CD14-positive monocyte (primary cell): ENCODE results near the gene MACC1. TPM values are rescaled to one million over a fixed set of nuclear protein-coding genes. Genes with fewer than 3 reads are reported as not detected.

Experiments used
- DNase-seq, 3 donors: peaks; one replicate each; pipeline ENCODE4 v3.0.0-alpha.2; 2011 to 2022
- H2AFZ ChIP-seq: 2 replicates; pipeline ENCODE4 v1.6.0; 2012; ENCODE audit warnings: mild to moderate bottlenecking, low read depth, low read length, inconsistent platforms; ENCODE audit not compliant: insufficient read depth, poor library complexity, severe bottlenecking
- H3K27ac ChIP-seq, 2 donors: 1 replicate in 1 of 2; 2 replicates in 1 of 2; pipeline ENCODE4 v1.5.1; 2012 to 2013; ENCODE audit warnings: low read length in 2 of 2, control low read depth in 1 of 2, inconsistent platforms in 1 of 2, low read depth in 1 of 2, mild to moderate bottlenecking in 1 of 2
- H3K27me3 ChIP-seq, 2 donors: one replicate each; pipeline versions ENCODE4 v1.6.0 to v1.6.1; 2011 to 2013; ENCODE audit warnings: low read length in 2 of 2; ENCODE audit not compliant: control insufficient read depth in 2 of 2, insufficient read depth in 2 of 2
- H3K36me3 ChIP-seq, 2 donors: replicated peaks in 1 of 2; 1 replicate in 1 of 2; 2 replicates in 1 of 2; pipeline versions ENCODE4 v1.5.1 to v1.6.1; 2012 to 2013; ENCODE audit warnings: low read length in 2 of 2, control low read depth in 1 of 2, inconsistent platforms in 1 of 2, mild to moderate bottlenecking in 1 of 2; ENCODE audit not compliant: insufficient read depth in 2 of 2, control insufficient read depth in 1 of 2
- H3K4me1 ChIP-seq, 2 donors: 1 replicate in 1 of 2; 2 replicates in 1 of 2; pipeline versions ENCODE4 v1.5.1 to v1.6.1; 2012 to 2013; ENCODE audit warnings: low read length in 2 of 2, control low read depth in 1 of 2, inconsistent platforms in 1 of 2, mild to moderate bottlenecking in 1 of 2, moderate library complexity in 1 of 2; ENCODE audit not compliant: insufficient read depth in 2 of 2, control insufficient read depth in 1 of 2
- H3K4me2 ChIP-seq: replicated peaks from 2 replicates; pipeline ENCODE3; 2012; ENCODE audit warnings: low read length, moderate library complexity, mild to moderate bottlenecking; ENCODE audit not compliant: poor library complexity, severe bottlenecking; ENCODE audit errors: extremely low read depth
- H3K4me3 ChIP-seq, 3 experiments: fragments of 200-600 bp in 1 of 3; sonication (generic) in 1 of 3; replicated peaks in 1 of 3; 1 replicate in 2 of 3; 2 replicates in 1 of 3; pipeline ENCODE4 v1.5.1; 2011 to 2013; ENCODE audit warnings: low read length in 3 of 3, mild to moderate bottlenecking in 3 of 3, control low read depth in 2 of 3, low read depth in 2 of 3, inconsistent platforms in 1 of 3, moderate library complexity in 1 of 3
- H3K79me2 ChIP-seq: 2 replicates; pipeline ENCODE4 v1.6.0; 2012; ENCODE audit warnings: mild to moderate bottlenecking, control low read depth, inconsistent platforms, low read length, moderate library complexity; ENCODE audit not compliant: insufficient read depth
- H3K9ac ChIP-seq: 2 replicates; pipeline ENCODE4 v1.6.0; 2017; ENCODE audit warnings: low read length, mild to moderate bottlenecking; ENCODE audit not compliant: insufficient read depth, poor library complexity, severe bottlenecking
- H3K9me3 ChIP-seq, 2 donors: replicated peaks in 1 of 2; 1 replicate in 1 of 2; 2 replicates in 1 of 2; pipeline versions ENCODE4 v1.5.1 to v1.6.1; 2012 to 2013; ENCODE audit warnings: low read length in 2 of 2, control low read depth in 1 of 2; ENCODE audit not compliant: control insufficient read depth in 1 of 2, insufficient read depth in 1 of 2
- H4K20me1 ChIP-seq: 2 replicates; pipeline ENCODE4 v1.6.0; 2012; ENCODE audit warnings: mild to moderate bottlenecking, low read length, control low read depth, moderate library complexity; ENCODE audit not compliant: insufficient read depth
- H3K27ac Mint-ChIP-seq, 7 donors: one replicate each; pipeline ENCODE4 v1.8.0; 2020; ENCODE audit warnings: mild to moderate bottlenecking in 7 of 7, mixed read lengths in 7 of 7, moderate library complexity in 6 of 7, inconsistent platforms in 2 of 7
- H3K27me3 Mint-ChIP-seq, 3 donors: one replicate each; pipeline ENCODE4 v1.8.0; 2021 to 2022; ENCODE audit warnings: low read depth in 3 of 3, mild to moderate bottlenecking in 3 of 3, mixed read lengths in 3 of 3, moderate library complexity in 3 of 3, inconsistent platforms in 1 of 3
- H3K36me3 Mint-ChIP-seq, 2 donors: one replicate each; pipeline ENCODE4 v1.8.0; 2020; ENCODE audit warnings: mixed read lengths in 2 of 2, inconsistent platforms in 1 of 2, mild to moderate bottlenecking in 1 of 2
- H3K4me1 Mint-ChIP-seq: one replicate; pipeline ENCODE4 v1.8.0; 2020; ENCODE audit warnings: mild to moderate bottlenecking, mixed read lengths
- H3K4me3 Mint-ChIP-seq, 2 donors: one replicate each; pipeline ENCODE4 v1.8.0; 2020; ENCODE audit warnings: mild to moderate bottlenecking in 2 of 2, mixed read lengths in 2 of 2, moderate library complexity in 1 of 2
- H3K9me3 Mint-ChIP-seq, 7 donors: one replicate each; pipeline ENCODE4 v1.8.0; 2020 to 2022; ENCODE audit warnings: mixed read lengths in 7 of 7, mild to moderate bottlenecking in 6 of 7, moderate library complexity in 6 of 7, inconsistent platforms in 2 of 7
- CTCF ChIP-seq: fragments of 200-600 bp; IDR thresholded peaks from one replicate; pipeline ENCODE4 v1.8.0; 2022; ENCODE audit warnings: antibody characterized with exemption, mild to moderate bottlenecking
- WGBS: methylation state at CpG from one replicate; pipeline ENCODE4 v1.1.5; 2013; ENCODE audit warnings: missing lambda C conversion rate; ENCODE audit not compliant: insufficient coverage; 5-methylcytosine and 5-hydroxymethylcytosine counted together
- intact Hi-C, 2 donors: fragments of 100-400 bp; cut with micrococcal nuclease; formaldehyde crosslinking; loops; one replicate each; pipeline versions ENCODE4 v1.15.0 to v1.15.1; 2023
- polyA plus RNA-seq, 3 donors: library from polyadenylated mRNA; depleted of rRNA in 1 of 3; unstranded in 2 of 3; stranded (reverse) in 1 of 3; fragments of 300-500 nt in 2 of 3; fragments of >200 nt in 1 of 3; fragmentation: Illumina TruSeq in 2 of 3; gene quantifications; 1 replicate in 2 of 3; 2 replicates in 1 of 3; pipeline ENCODE4 v1.2.3, GENCODE V29; 2012 to 2021

The MACC1 gene
- polyA plus RNA-seq, 3 donors, result not detected

- H3K36me3 ChIP-seq, result no peaks in the 10 kb centered on the region
- intact Hi-C loops, result no loop called here
- Mint-ChIP-seq H3K27me3 (peaks cover 2 to 7% (median 2%) of the 10 kb centered on the region in 3 donors), H3K27ac (no peak overlapping the region), H3K4me3 (no peak overlapping the region), H3K4me1 (peaks cover 19% of the 10 kb centered on the region), H3K9me3 (no peaks in the 10 kb centered on the region), H3K36me3 (no peaks in the 10 kb centered on the region)
- no peak overlapping the region for H3K27ac ChIP-seq
- peaks cover 16 to 23% of the 10 kb centered on the region in 2 donors for H3K4me1 ChIP-seq
- H3K9me3 ChIP-seq, result no peaks in the 10 kb centered on the region
- no peak overlapping the region for H3K9ac ChIP-seq
- TF ChIP-seq CTCF, result no peak
- no peaks in the 10 kb centered on the region for H3K27me3 ChIP-seq
- no peaks in the 10 kb centered on the region for H4K20me1 ChIP-seq
- no peak overlapping the region for H3K4me2 ChIP-seq
- no peak overlapping the region for H2AFZ ChIP-seq
- DNase-seq, result no peak
- H3K4me3 ChIP-seq, result no peak overlapping the region
- 76% methylated on average over 3 of the region's 3 CpGs for WGBS
- H3K79me2 ChIP-seq, result no peaks in the 10 kb centered on the region
Observed at GRCh38 chr7:20116869-20117268, 100.3 kb downstream of the MACC1 start.

- peaks cover 19% of the 10 kb centered on the region for H3K4me1 Mint-ChIP-seq
- no peaks in the 10 kb centered on the region for H4K20me1 ChIP-seq
- H2AFZ ChIP-seq, result no peak overlapping the region
- H3K36me3 Mint-ChIP-seq, result no peaks in the 10 kb centered on the region
- no peak overlapping the region for H3K4me3 ChIP-seq
- H3K4me3 Mint-ChIP-seq, result no peak overlapping the region
- no peaks in the 10 kb centered on the region for H3K27me3 ChIP-seq
- no peak overlapping the region for H3K4me2 ChIP-seq
- peaks cover 16 to 23% of the 10 kb centered on the region in 2 donors for H3K4me1 ChIP-seq
- intact Hi-C loops, result loop anchor here in 1 of 2 donors (5.0 kb wide), 1 partner anchor 88 kb away; no protein-coding TSS in a partner anchor
- H3K27ac ChIP-seq, result peak overlapping the region in 1 of 2 donors; percentile 69
- H3K9ac ChIP-seq, result no peak overlapping the region
- peak overlapping the region; percentile 72 to 90 (median 78) for H3K27ac Mint-ChIP-seq
- peak; percentile 20 for TF ChIP-seq CTCF
- H3K9me3 ChIP-seq, result no peaks in the 10 kb centered on the region
- H3K27me3 Mint-ChIP-seq, result peaks cover 0 to 5% (median 2%) of the 10 kb centered on the region in 3 donors
- no peaks in the 10 kb centered on the region for H3K9me3 Mint-ChIP-seq
- H3K79me2 ChIP-seq, result no peaks in the 10 kb centered on the region
- H3K36me3 ChIP-seq, result no peaks in the 10 kb centered on the region
- 0% methylated on average over 1 of the region's 2 CpGs for WGBS
- peak; percentile 93 to 97 (median 95) for DNase-seq
Observed at GRCh38 chr7:20114468-20114867, 102.7 kb downstream of the MACC1 start.
